ENCODE results near the gene ITGB1BP2. TPM values are rescaled to one million over a fixed set of nuclear protein-coding genes. Genes with fewer than 3 reads are reported as not detected.
A peak's percentile ranks its signal among the peaks of the same experiment; 100 is the strongest.

Gene ITGB1BP2
- total RNA-seq (1 to 10 TPM; 1.1 to 3.3 TPM), polyA plus RNA-seq (under 1 TPM; 0.23 to 0.51 TPM)

DNA sequence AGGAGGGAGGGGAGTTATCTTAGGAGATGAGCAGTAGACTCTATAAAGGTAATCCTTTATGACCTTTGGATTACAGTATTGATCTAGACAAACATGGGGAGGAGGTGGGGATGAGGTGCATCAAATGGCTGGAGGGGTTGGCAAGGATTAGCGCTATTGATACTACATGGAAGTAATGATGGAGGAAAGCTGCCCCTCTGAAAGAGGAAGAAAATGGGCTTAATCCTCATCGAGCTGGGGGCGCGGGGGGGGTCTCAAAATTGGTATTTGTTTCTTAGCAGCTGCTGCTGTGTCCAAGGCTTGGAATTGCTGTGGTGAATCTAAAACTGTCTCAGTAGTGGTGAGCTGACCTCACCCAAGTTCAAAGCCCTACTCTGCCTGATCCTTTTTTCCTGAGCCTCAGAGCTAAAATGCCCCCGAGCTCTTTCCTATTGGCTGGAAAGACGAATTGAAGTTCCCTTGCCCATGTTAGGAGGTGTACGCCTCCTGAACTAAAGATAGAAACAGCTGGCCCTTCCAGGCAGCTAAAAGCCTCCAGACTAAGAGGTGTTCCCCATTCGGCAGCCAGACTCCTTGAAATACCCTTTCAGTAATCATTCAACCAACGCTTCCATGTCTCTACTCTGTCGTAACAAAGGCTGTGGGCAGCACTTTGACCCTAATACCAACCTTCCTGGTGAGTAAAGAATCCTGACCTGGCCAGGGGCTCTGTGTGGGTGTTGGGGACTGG, at the start of gene ITGB1BP2:
ITGB1BP2 (plus strand) TSS at position 556 of the 730 bp plus-strand sequence; CDS start at position 613, 57 bp downstream.
- WGBS, result 43% methylated on average over 10 of the region's 10 CpGs
- Histone ChIP-seq H3K27ac (ENCODE audit: low read depth in 1 of 2, low read length in 2 of 2) (no peak within 1 kb of the TSS), H3K4me1 (ENCODE audit: control insufficient read depth in 4 of 4, insufficient read depth in 4 of 4, low read length in 3 of 4) (peaks cover 8 to 28% (median 12%) of the 10 kb centered on the region in 4 donors), H3K9me3 (ENCODE audit: control insufficient read depth in 4 of 4, low read length in 3 of 4) (no peaks in the 10 kb centered on the region), H3K27me3 (ENCODE audit: control insufficient read depth in 4 of 4, insufficient read depth in 4 of 4, low read length in 3 of 4) (no peaks in the 10 kb centered on the region), H3K36me3 (ENCODE audit: control insufficient read depth in 4 of 4, insufficient read depth in 3 of 4, low read depth in 1 of 4, low read length in 3 of 4) (peaks cover 3 to 29% (median 22%) of the 10 kb centered on the region in 4 donors), H3K9ac (ENCODE audit: low read depth in 1 of 2, low read length in 2 of 2) (no peak within 1 kb of the TSS), H3K4me3 (ENCODE audit: low read depth in 1 of 3, low read length in 3 of 3) (no peak within 1 kb of the TSS)
- DNase-seq (ENCODE audit: low spot score), result no peak
- TF ChIP-seq NR2F2 (IDR thresholded peaks at IDR 0.05) (no peak), HNF4A (conservative IDR thresholded peaks at IDR 0.05) (peak; percentile 66 to 74), RXRA (IDR thresholded peaks at IDR 0.05) (peak; percentile 7 to 44), YY1 (IDR thresholded peaks at IDR 0.05) (peak; percentile 15), RAD21 (IDR thresholded peaks at IDR 0.05) (peak in 1 of 2 donors; percentile 14), FOXA1 (IDR thresholded peaks at IDR 0.05) (no peak), SP1 (IDR thresholded peaks at IDR 0.05) (peak; percentile 49), HNF4G (IDR thresholded peaks at IDR 0.05) (peak; percentile 48), JUND (IDR thresholded peaks at IDR 0.05) (peak in 1 of 2 donors; percentile 29)
- TF ChIP-seq, protein P1, sequence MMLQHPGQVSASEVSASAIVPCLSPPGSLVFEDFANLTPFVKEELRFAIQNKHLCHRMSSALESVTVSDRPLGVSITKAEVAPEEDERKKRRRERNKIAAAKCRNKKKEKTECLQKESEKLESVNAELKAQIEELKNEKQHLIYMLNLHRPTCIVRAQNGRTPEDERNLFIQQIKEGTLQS (IDR thresholded peaks at IDR 0.05), result no peak
- TF ChIP-seq, protein P2, sequence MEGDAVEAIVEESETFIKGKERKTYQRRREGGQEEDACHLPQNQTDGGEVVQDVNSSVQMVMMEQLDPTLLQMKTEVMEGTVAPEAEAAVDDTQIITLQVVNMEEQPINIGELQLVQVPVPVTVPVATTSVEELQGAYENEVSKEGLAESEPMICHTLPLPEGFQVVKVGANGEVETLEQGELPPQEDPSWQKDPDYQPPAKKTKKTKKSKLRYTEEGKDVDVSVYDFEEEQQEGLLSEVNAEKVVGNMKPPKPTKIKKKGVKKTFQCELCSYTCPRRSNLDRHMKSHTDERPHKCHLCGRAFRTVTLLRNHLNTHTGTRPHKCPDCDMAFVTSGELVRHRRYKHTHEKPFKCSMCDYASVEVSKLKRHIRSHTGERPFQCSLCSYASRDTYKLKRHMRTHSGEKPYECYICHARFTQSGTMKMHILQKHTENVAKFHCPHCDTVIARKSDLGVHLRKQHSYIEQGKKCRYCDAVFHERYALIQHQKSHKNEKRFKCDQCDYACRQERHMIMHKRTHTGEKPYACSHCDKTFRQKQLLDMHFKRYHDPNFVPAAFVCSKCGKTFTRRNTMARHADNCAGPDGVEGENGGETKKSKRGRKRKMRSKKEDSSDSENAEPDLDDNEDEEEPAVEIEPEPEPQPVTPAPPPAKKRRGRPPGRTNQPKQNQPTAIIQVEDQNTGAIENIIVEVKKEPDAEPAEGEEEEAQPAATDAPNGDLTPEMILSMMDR (IDR thresholded peaks at IDR 0.05; ENCODE audit: low read depth, low read length, missing input control), result no peak

DNA sequence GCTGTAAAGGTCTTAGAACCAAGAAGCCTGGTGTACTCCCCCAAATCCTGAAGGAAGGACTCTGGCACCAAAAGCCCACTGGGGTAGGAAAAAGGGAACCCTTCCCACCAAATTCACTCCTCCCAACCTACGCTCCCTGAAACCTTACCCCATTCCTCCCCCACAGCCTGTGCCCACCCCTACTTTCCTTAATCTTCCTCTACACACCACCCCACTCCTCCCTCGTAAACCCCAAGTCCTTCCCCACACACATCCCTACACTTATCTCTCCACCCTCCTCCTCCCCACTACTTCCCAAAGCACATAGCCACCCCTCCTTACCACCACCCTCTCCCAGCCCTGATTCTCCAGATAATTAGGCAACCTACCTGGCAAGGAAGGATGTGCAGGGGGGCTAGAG, 49.3 kb upstream of the ITGB1BP2 start:
- no peak for DNase-seq (ENCODE audit: low spot score)
- peaks cover 2 to 12% (median 7%) of the 10 kb centered on the region in 4 donors for H3K36me3 ChIP-seq (ENCODE audit: control insufficient read depth in 4 of 4, insufficient read depth in 3 of 4, low read depth in 1 of 4, low read length in 3 of 4)
- no peak for TF ChIP-seq NR2F2 (IDR thresholded peaks at IDR 0.05)
- TF ChIP-seq RXRA (IDR thresholded peaks at IDR 0.05), result no peak
- TF ChIP-seq, protein P2 (IDR thresholded peaks at IDR 0.05; ENCODE audit: low read depth, low read length, missing input control), result no peak
- no peak for TF ChIP-seq EGR1 (IDR thresholded peaks at IDR 0.05; ENCODE audit: low read depth in 2 of 2)
- TF ChIP-seq HNF4G (IDR thresholded peaks at IDR 0.05), result no peak
- no peak for TF ChIP-seq JUND (IDR thresholded peaks at IDR 0.05)
- TF ChIP-seq SP1 (IDR thresholded peaks at IDR 0.05), result no peak
- TF ChIP-seq, protein P1 (IDR thresholded peaks at IDR 0.05), result no peak
- no peak for TF ChIP-seq FOXA2 (IDR thresholded peaks at IDR 0.05)
- TF ChIP-seq, protein P3, sequence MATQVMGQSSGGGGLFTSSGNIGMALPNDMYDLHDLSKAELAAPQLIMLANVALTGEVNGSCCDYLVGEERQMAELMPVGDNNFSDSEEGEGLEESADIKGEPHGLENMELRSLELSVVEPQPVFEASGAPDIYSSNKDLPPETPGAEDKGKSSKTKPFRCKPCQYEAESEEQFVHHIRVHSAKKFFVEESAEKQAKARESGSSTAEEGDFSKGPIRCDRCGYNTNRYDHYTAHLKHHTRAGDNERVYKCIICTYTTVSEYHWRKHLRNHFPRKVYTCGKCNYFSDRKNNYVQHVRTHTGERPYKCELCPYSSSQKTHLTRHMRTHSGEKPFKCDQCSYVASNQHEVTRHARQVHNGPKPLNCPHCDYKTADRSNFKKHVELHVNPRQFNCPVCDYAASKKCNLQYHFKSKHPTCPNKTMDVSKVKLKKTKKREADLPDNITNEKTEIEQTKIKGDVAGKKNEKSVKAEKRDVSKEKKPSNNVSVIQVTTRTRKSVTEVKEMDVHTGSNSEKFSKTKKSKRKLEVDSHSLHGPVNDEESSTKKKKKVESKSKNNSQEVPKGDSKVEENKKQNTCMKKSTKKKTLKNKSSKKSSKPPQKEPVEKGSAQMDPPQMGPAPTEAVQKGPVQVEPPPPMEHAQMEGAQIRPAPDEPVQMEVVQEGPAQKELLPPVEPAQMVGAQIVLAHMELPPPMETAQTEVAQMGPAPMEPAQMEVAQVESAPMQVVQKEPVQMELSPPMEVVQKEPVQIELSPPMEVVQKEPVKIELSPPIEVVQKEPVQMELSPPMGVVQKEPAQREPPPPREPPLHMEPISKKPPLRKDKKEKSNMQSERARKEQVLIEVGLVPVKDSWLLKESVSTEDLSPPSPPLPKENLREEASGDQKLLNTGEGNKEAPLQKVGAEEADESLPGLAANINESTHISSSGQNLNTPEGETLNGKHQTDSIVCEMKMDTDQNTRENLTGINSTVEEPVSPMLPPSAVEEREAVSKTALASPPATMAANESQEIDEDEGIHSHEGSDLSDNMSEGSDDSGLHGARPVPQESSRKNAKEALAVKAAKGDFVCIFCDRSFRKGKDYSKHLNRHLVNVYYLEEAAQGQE (IDR thresholded peaks at IDR 0.05), result no peak
- TF ChIP-seq YY1 (IDR thresholded peaks at IDR 0.05), result no peak
- no peak for TF ChIP-seq HNF4A (conservative IDR thresholded peaks at IDR 0.05)
- TF ChIP-seq, protein P4, sequence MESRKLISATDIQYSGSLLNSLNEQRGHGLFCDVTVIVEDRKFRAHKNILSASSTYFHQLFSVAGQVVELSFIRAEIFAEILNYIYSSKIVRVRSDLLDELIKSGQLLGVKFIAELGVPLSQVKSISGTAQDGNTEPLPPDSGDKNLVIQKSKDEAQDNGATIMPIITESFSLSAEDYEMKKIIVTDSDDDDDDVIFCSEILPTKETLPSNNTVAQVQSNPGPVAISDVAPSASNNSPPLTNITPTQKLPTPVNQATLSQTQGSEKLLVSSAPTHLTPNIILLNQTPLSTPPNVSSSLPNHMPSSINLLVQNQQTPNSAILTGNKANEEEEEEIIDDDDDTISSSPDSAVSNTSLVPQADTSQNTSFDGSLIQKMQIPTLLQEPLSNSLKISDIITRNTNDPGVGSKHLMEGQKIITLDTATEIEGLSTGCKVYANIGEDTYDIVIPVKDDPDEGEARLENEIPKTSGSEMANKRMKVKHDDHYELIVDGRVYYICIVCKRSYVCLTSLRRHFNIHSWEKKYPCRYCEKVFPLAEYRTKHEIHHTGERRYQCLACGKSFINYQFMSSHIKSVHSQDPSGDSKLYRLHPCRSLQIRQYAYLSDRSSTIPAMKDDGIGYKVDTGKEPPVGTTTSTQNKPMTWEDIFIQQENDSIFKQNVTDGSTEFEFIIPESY (IDR thresholded peaks at IDR 0.05), result no peak
- no peak for TF ChIP-seq FOXA1 (IDR thresholded peaks at IDR 0.05)
- TF ChIP-seq RAD21 (IDR thresholded peaks at IDR 0.05), result no peak
- H3K27ac ChIP-seq (ENCODE audit: low read depth in 1 of 2, low read length in 2 of 2), result no peak overlapping the region
- H3K4me3 ChIP-seq (ENCODE audit: low read depth in 1 of 3, low read length in 3 of 3), result no peak overlapping the region
- peaks cover 5 to 9% (median 7%) of the 10 kb centered on the region in 4 donors for H3K4me1 ChIP-seq (ENCODE audit: control insufficient read depth in 4 of 4, insufficient read depth in 4 of 4, low read length in 3 of 4)
- no peaks in the 10 kb centered on the region for H3K27me3 ChIP-seq (ENCODE audit: control insufficient read depth in 4 of 4, insufficient read depth in 4 of 4, low read length in 3 of 4)
- no peaks in the 10 kb centered on the region for H3K9me3 ChIP-seq (ENCODE audit: control insufficient read depth in 4 of 4, low read length in 3 of 4)
- 79% methylated on average over 2 of the region's 2 CpGs for WGBS
- no peak overlapping the region for H3K9ac ChIP-seq (ENCODE audit: low read depth in 1 of 2, low read length in 2 of 2)

Data from liver (tissue), 9 donors.